ENCODE results near the gene LZTFL1. TPM values are rescaled to one million over a fixed set of nuclear protein-coding genes. Genes with fewer than 3 reads are reported as not detected.

Gene LZTFL1, protein sequence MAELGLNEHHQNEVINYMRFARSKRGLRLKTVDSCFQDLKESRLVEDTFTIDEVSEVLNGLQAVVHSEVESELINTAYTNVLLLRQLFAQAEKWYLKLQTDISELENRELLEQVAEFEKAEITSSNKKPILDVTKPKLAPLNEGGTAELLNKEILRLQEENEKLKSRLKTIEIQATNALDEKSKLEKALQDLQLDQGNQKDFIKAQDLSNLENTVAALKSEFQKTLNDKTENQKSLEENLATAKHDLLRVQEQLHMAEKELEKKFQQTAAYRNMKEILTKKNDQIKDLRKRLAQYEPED
- polyA plus RNA-seq (ENCODE audit: insufficient read length) = 15.2 TPM

DNA sequence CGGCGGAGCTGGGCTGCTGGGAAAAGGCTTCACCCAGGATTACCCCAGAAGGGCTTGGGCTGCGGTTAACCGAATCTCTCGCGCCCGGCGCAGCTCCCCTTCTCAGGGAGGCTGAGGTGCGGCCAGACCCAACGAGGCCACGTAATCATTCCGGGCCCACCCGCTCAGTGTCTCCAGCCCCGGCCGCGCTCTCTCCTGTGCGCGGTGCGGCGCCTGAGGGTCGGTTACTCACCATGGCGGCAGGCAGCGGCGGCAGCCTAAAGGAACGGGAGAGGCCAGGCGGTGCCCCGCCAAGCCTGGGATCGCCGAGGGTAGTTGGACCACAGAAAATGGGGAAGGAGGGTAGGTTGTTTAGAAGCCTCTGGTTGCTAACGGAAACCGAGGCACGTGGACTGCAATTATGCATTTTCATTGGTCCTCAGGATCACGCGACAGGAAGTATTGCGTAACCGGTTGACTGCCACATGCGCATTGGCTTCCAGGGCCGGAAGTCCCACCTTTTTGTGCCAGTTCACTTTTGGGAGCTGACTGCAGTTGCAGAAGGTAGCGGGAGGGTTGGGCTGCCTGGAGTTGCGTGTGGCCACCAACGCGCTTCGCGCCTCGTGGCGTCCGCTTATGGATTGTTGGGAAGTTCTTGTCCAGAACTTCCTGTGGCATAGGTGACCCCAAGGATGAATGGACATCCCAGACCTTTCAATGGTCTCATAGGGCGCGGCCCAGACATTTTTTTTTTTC is at the start of gene LZTFL1:
TSS of gene LZTFL1 (minus strand) at position 363 of the 735 bp plus-strand sequence. CDS start at position 235, 128 bp downstream.
- peak; percentile 98 for DNase-seq (ENCODE audit: low read depth)

DNA sequence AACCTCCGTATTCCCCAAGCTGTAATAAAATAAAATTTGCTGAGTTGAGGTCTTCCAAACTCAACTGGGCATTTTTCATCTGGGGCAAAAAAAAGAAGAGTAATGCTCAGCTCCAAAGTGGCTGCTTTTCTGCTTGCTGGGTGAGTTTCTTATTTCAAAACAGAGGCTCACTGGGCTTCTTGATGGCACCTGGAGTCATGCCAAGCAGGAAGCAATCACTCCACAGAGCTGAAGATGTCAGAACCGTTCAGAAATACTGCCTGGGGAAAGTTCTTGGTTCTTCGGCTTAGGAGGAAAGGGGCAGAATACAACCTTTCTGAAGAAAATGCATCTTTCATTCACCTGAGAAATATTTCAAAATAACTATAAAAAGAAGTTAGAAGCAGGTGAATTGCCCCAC is 48.5 kb upstream of the LZTFL1 start:
- no peak for DNase-seq (ENCODE audit: low read depth)

- DNase-seq (ENCODE audit: low read depth) = no peak
These were observed 47.4 kb upstream of the LZTFL1 start for GRCh38 chr3:45889337-45889736.

DNA sequence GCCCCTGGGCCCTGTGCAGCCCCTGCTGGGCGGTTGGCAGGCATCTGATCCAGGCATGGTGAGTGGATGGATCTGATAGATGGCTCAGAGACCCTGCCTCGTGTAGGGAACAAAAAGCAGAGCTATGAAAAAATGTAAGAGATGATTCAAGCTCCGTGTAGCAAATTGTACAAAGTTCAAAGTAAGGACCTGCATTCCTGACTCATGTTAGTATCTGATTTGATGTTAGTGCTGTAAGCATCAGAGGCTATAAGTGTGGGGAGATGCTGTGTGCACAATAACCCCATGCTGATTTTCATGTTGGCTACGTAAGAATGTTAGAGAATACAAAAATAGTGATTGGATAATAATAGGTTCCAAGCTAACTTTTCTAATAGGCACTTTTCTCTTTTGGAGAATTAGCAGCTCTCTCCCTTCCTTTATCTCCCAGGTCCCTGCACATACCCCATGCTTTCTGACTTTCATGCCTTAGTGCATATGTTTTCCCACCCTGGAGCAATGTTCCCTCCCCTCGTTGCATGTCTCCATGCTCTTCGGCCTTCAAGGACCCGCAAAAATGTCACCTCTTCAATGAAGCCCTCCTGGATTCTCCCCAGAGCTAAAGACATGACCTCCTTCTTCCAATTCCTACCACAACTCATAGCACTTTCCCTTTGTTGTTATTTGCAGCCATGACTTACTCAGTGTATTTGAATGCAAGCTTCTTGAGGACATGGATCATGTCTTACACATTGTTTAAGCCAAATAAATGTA is 46.0 kb upstream of the LZTFL1 start:
- DNase-seq (ENCODE audit: low read depth) = no peak

DNA sequence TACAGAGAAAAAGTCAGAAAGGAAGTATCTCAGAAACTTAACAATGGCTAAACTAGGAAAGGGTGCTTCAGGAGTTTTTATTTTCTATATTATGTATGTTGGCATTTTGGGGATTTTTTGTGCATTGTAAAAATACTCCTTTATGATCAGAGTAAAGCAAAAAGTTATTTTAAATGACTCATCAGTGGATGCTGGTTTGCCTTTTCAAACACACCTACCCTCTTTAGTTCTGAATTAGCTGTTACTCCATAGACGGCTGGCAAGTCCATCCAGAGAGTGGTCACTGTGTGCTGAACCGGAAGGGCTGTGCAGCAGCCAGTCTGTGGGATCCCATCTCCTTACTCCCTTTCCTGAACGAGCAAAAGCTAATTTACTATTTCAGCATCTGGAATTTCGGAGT is 45.4 kb upstream of the LZTFL1 start:
- DNase-seq (ENCODE audit: low read depth) = no peak

GRCh38 chr3:45885979-45886705 is 44.2 kb upstream of the LZTFL1 start, which contains the start of gene CCR9:
Gene CCR9 (plus strand): TSS chr3:45886543. CDS start chr3:45894934, 8,391 bp downstream.
- DNase-seq (ENCODE audit: low read depth) = no peak

GRCh38 chr3:45884368-45885201 is 42.7 kb upstream of the LZTFL1 start:
- DNase-seq (ENCODE audit: low read depth) = no peak

GRCh38 chr3:45881078-45882022 is 39.4 kb upstream of the LZTFL1 start:
- DNase-seq (ENCODE audit: low read depth) = no peak

DNA sequence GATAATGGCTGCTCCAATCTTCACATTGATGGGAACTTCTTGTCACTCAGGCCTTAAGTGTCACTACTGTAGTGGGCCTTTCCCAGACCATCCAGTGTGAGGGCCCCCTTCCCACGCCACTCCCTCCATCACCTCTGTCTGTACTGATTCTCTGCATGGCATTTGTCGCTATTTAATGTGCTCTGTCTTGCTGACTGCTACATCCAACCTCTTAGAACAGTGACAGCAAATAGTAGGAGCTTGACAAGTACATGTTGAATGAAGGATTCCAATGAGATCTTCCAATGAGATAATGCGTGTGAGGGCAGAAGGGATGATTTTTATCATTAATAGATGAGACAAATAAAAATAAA is 38.8 kb upstream of the LZTFL1 start:
- no peak for DNase-seq (ENCODE audit: low read depth)

DNA sequence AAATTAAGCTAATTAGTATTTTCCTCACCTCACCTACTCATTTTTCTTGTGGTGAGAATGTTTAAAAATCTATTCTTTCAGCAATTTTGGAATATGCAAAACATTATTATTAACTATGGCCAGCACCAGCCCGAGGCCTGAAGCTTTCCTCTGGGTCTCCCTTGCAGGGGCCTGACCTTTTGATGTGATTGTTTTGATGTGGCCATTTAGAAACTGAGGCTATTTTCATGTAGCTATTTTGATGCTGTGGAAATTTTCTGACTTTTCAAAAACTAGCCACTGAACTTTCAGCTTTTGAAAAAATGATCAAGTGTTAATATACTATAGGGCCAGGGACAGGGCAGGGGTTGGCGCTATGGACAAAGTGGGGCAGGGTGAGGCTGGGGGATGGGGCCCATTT is 36.2 kb upstream of the LZTFL1 start:
- no peak for DNase-seq (ENCODE audit: low read depth)

GRCh38 chr3:45874677-45875346 is 32.9 kb upstream of the LZTFL1 start:
- no peak for DNase-seq (ENCODE audit: low read depth)

DNA sequence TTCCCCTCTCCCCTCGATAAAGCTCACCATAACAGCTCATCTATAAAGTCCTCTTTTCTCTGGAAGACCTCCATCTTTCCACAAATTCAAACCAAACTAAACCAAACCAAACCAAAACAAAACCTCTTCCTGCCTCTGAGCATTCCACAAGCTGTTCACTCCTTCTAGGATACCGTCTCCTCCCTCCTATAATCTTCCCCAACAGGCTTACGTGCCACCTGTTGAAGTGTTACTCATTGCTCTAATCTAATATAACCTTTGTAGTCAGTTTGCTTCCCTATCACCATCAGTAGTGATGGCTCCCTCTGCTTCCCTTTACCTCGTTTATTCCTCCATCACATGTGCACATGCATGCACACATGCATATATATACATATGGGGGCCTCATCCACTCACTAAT is 31.7 kb upstream of the LZTFL1 start:
- no peak for DNase-seq (ENCODE audit: low read depth)

- no peak for DNase-seq (ENCODE audit: low read depth)
These were observed 31.1 kb upstream of the LZTFL1 start for GRCh38 chr3:45873036-45873435.

DNA sequence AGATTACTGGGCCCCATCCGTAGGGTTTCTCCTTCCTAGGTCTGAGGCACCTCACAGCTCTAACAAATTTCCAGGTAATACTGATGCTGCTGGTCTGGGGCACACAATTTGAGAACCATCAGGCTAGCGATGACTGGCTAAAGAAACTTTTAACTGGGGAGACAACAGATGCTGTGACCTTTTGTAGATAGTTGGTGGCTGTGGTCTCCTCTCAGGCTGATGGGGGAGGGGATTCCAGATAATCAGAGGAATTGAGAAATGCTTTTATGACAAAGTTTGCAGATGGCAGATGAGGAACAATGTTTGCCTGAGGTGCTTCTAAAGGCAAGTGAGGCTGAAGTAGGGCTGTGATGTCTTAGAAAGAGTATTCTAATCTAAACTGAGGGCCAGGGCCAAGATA is 30.6 kb upstream of the LZTFL1 start:
- DNase-seq (ENCODE audit: low read depth) = no peak

- no peak for DNase-seq (ENCODE audit: low read depth)
These were observed 29.9 kb upstream of the LZTFL1 start for GRCh38 chr3:45871780-45872179.

- no peak for DNase-seq (ENCODE audit: low read depth)
These were observed 28.2 kb upstream of the LZTFL1 start for GRCh38 chr3:45870099-45870498.

- no peak for DNase-seq (ENCODE audit: low read depth)
These were observed 27.7 kb upstream of the LZTFL1 start for GRCh38 chr3:45869638-45870037.

DNA sequence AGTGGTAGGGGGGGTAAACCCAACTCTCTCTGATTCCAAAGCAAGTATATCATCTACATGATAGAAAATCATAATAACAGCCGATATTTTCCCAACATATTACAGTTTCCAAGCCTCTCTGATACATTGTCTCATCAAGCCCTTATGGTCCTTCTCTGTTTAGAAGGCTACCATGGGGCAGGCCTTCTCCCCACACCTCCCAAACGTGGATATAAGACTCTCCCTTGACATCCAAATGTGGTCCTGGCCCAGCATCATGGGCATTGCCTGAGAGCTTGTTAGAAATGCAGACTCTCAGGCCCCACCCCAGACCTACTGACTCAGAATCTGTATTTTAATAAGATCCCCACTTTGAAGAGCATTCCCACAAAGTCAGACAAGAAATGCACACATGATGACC is 26.7 kb upstream of the LZTFL1 start:
- no peak for DNase-seq (ENCODE audit: low read depth)

DNA sequence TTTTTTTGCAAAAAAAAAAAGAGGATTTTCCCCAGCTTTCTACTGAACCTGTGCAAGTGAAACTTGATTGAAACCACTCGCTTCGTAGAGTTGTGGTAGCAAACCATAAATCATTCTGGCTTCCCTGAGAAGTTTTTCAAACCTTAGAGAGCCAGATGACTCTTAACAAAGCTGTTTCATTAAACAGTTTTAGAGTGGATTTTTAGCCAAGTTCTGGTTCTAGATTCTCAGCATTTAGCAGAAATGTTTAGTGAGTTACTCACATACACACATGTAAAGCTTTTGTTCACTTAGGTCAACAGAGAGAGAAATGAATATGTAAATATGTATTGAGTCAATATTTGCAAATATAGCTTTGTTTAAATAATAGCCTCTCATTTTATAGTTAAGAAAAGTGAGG is 26.3 kb upstream of the LZTFL1 start:
- DNase-seq (ENCODE audit: low read depth) = no peak
